Glutamatergic neuron (in vitro differentiated cells): Measurements from ENCODE around the gene ACCSL. TPM values are rescaled to one million over a fixed set of nuclear protein-coding genes. Genes with fewer than 3 reads are reported as not detected.

Experiments used
- DNase-seq: peaks from one replicate; pipeline ENCODE4 v3.0.0; 2022
- H3K27ac Mint-ChIP-seq: one replicate; pipeline ENCODE4 v1.8.0; 2020; ENCODE audit warnings: mild to moderate bottlenecking, mixed read lengths, inconsistent platforms; ENCODE audit not compliant: unreplicated experiment
- H3K27me3 Mint-ChIP-seq: one replicate; pipeline ENCODE4 v1.8.0; 2020; ENCODE audit warnings: mild to moderate bottlenecking, moderate library complexity, mixed read lengths, inconsistent platforms; ENCODE audit not compliant: unreplicated experiment
- H3K36me3 Mint-ChIP-seq: one replicate; pipeline ENCODE4 v1.8.0; 2020; ENCODE audit warnings: mild to moderate bottlenecking, mixed read lengths, inconsistent platforms; ENCODE audit not compliant: unreplicated experiment
- H3K4me1 Mint-ChIP-seq: one replicate; pipeline ENCODE4 v1.8.0; 2020; ENCODE audit warnings: mild to moderate bottlenecking, low read depth, mixed read lengths, inconsistent platforms; ENCODE audit not compliant: unreplicated experiment
- H3K4me3 Mint-ChIP-seq: one replicate; pipeline ENCODE4 v1.8.0; 2020; ENCODE audit warnings: mild to moderate bottlenecking, mixed read lengths, inconsistent platforms; ENCODE audit not compliant: unreplicated experiment
- H3K9me3 Mint-ChIP-seq: one replicate; pipeline ENCODE4 v1.8.0; 2020; ENCODE audit warnings: mild to moderate bottlenecking, moderate library complexity, mixed read lengths, inconsistent platforms; ENCODE audit not compliant: unreplicated experiment
- CTCF ChIP-seq: fragments of 200-600 bp; sonication (generic); IDR thresholded peaks from one replicate; pipeline ENCODE4 v1.5.0; 2021; ENCODE audit not compliant: partially characterized antibody, unreplicated experiment
- total RNA-seq: library from RNA; stranded (reverse); fragmentation: NEBNext Ultra II Directional; extraction: Animal tissue kit (Norgen Biotek cat#: 25700); gene quantifications from one replicate; pipeline ENCODE4 v1.2.1, GENCODE V29; 2021; ENCODE audit not compliant: unreplicated experiment

Gene ACCSL
- total RNA-seq, 1 donor from 2014 or later: not detected

DNA sequence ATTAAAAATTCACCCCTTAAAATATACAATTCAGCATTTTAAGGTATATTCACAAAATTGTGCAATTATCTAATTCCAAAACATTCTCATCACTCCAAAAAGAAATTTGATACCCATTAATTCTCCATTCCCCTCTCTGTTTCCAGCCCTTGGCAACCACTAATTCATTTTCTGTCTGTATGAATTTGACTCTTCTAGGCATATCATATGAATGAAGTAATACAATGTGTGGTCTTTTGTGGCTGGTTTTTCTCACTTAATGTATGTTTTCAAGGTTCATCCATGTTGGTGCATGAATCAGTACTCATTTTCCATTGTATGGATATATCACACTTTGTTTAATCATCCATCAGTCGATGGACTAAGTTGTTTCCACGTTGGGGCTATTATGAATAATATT, 29.0 kb upstream of the ACCSL start:
- peaks cover 28% of the 10 kb centered on the region for H3K36me3 Mint-ChIP-seq

DNA sequence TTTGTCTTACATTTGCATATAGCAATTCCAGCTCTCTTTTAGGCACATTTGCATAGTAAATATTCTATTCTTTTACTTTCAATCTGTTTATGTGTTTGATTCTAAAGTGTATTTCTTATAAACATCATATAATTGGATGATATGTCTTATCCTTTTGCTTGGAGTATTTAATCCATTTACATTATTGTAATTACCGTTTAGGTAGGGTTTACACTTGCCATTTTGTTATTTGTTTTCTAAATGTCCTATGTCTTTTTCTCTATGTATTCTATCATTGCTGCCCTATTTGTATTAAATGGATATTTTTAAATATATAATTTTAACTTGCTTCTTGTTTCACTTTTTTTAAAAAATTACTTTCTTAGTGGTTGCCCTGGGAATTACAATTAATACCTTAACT, 22.8 kb upstream of the ACCSL start:
- H3K4me3 Mint-ChIP-seq: no peak overlapping the region
- H3K9me3 Mint-ChIP-seq: peaks cover 8% of the 10 kb centered on the region
- no peak overlapping the region for H3K27ac Mint-ChIP-seq
- H3K27me3 Mint-ChIP-seq: peaks cover 5% of the 10 kb centered on the region
- peaks cover 49% of the 10 kb centered on the region for H3K36me3 Mint-ChIP-seq
- peaks cover 5% of the 10 kb centered on the region for H3K4me1 Mint-ChIP-seq
- TF ChIP-seq CTCF: peak; percentile 42
- no peak for DNase-seq

More for the DNA sequence above, 29.0 kb upstream of the ACCSL start:
- TF ChIP-seq CTCF: no peak
- DNase-seq: no peak
- no peak overlapping the region for H3K27ac Mint-ChIP-seq
- H3K9me3 Mint-ChIP-seq: peaks cover 8% of the 10 kb centered on the region
- peaks cover 20% of the 10 kb centered on the region for H3K4me1 Mint-ChIP-seq
- no peak overlapping the region for H3K4me3 Mint-ChIP-seq
- peaks cover 7% of the 10 kb centered on the region for H3K27me3 Mint-ChIP-seq

- no peak overlapping the region for H3K27ac Mint-ChIP-seq
- no peak for TF ChIP-seq CTCF
- DNase-seq: no peak
- H3K9me3 Mint-ChIP-seq: peaks cover 8% of the 10 kb centered on the region
- H3K36me3 Mint-ChIP-seq: peaks cover 49% of the 10 kb centered on the region
- no peak overlapping the region for H3K4me3 Mint-ChIP-seq
- H3K4me1 Mint-ChIP-seq: peaks cover 10% of the 10 kb centered on the region
- H3K27me3 Mint-ChIP-seq: peaks cover 5% of the 10 kb centered on the region
Measured at GRCh38 chr11:44025727-44026126, 22.1 kb upstream of the ACCSL start.

DNA sequence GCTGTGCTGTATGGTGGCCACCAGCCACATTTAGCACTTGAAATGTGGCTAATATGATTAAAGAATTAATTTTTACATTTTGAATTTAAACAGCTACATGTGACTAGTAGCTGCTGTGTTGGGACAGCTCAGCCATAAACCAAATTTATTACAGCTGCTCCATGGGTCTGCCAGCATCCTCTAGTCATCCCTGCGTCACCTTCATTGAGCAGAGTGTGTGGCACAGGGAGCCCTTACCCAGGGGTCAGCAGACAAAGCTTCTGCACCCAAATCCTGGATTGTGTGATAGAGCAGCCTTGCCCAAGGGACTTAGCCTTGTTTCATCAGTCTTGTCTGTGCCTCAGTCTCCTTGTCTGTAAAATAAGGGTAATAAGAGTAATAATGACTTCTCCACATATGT, 19.4 kb upstream of the ACCSL start:
- Mint-ChIP-seq H3K27ac (no peak overlapping the region), H3K4me3 (no peak overlapping the region), H3K4me1 (peaks cover 32% of the 10 kb centered on the region), H3K9me3 (peaks cover 2% of the 10 kb centered on the region), H3K27me3 (peaks cover 6% of the 10 kb centered on the region), H3K36me3 (peaks cover 30% of the 10 kb centered on the region)
- no peak for TF ChIP-seq CTCF
- no peak for DNase-seq

DNA sequence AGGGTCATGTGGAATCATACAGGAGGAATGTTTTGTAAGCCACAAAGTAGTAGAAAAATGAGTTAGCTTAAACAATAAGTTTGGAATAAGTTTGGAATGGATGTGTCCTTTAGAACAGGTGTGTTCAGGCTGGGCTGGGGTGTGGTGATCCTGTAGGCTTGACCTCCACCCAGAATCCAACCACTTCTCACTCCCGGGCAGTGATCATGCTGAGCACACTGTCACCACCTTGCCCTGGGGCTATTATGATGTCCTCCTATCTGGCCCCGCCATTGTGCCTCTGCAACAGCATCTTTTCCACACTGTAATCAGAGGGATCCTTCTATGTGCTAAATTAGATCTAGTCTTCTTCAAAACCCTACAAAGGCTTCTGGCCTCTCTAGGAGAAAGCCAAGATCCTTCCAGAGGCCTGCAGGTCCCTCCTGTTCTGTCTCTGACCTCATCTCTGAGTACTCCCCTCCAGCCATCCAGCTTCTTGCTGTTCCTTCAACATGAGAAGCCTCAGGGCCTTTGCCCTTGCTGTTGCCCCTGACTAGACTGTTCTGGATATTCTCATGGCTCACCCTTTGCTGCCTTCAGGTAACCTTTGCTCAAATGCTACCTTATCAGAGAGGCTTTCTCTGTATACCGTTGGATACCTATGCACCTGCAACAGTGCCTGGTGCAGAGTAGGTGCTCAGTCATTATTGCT, 18.8 kb upstream of the ACCSL start:
- Mint-ChIP-seq H3K27me3 (peaks cover 6% of the 10 kb centered on the region), H3K36me3 (peaks cover 25% of the 10 kb centered on the region), H3K4me1 (peaks cover 36% of the 10 kb centered on the region), H3K9me3 (peaks cover 1% of the 10 kb centered on the region), H3K27ac (peak overlapping the region; percentile 28), H3K4me3 (no peak overlapping the region)
- no peak for DNase-seq
- TF ChIP-seq CTCF: no peak
